HEK293T (cell line): ENCODE measurements around the gene CIT.

ENCODE experiments used
- BHLHE40 ChIP-seq: fragments of 450-650 bp; IDR thresholded peaks from 2 replicates; pipeline ENCODE4 v1.6.1; 2016; ENCODE audit warnings: mild to moderate bottlenecking, moderate library complexity, borderline replicate concordance
- FOXM1 ChIP-seq: fragments of 450-650 bp; IDR thresholded peaks from 2 replicates; pipeline ENCODE4 v1.6.1; 2017; ENCODE audit warnings: mild to moderate bottlenecking, borderline replicate concordance
- LEF1 ChIP-seq: fragments of 450-650 bp; IDR thresholded peaks from 2 replicates; pipeline ENCODE4 v1.6.1; 2017; ENCODE audit warnings: mild to moderate bottlenecking, borderline replicate concordance
- NFRKB ChIP-seq: fragments of 450-650 bp; IDR thresholded peaks from 2 replicates; pipeline ENCODE4 v1.6.1; 2016; ENCODE audit warnings: mild to moderate bottlenecking, moderate library complexity
- PKNOX1 ChIP-seq: fragments of 450-650 bp; IDR thresholded peaks from 2 replicates; pipeline ENCODE4 v1.6.1; 2016
- SP1 ChIP-seq: fragments of 450-650 bp; IDR thresholded peaks from 2 replicates; pipeline ENCODE4 v1.6.1; 2017
- SUZ12 ChIP-seq: fragments of 450-650 bp; IDR thresholded peaks from 2 replicates; pipeline ENCODE4 v1.6.1; 2016; ENCODE audit warnings: mild to moderate bottlenecking
- ZNF384 ChIP-seq: fragments of 450-650 bp; IDR thresholded peaks from 2 replicates; pipeline ENCODE4 v1.6.1; 2016

- no peak for TF ChIP-seq BHLHE40
- no peak for TF ChIP-seq ZNF384
- TF ChIP-seq LEF1, result no peak
- TF ChIP-seq NFRKB, result no peak
- TF ChIP-seq SP1, result no peak
- no peak for TF ChIP-seq PKNOX1
- no peak for TF ChIP-seq SUZ12
- no peak for TF ChIP-seq FOXM1
These were observed 177.8 kb downstream of the CIT start for GRCh38 chr12:119699199-119699760.
